Prostate gland (tissue), 2 donors: ENCODE data around the gene TNFRSF12A.

Source experiments
- CTCF ChIP-seq, 4 experiments: fragments of 200-600 bp in 2 of 4; fragments of 450-650 bp in 2 of 4; sonication (generic) in 2 of 4; IDR thresholded peaks; 1 replicate in 3 of 4; 2 replicates in 1 of 4; pipeline ENCODE4 v1.5.1; 2016 to 2019; ENCODE audit warnings: antibody characterized with exemption in 4 of 4, mild to moderate bottlenecking in 2 of 4, moderate library complexity in 2 of 4
- POLR2A ChIP-seq: fragments of 450-650 bp; IDR thresholded peaks from one replicate; pipeline ENCODE4 v1.6.1; 2016; ENCODE audit warnings: antibody characterized with exemption, mild to moderate bottlenecking
- POLR2AphosphoS5 ChIP-seq: sonication (generic); formaldehyde crosslinking; IDR thresholded peaks from one replicate; pipeline ENCODE4 v1.6.1; 2017; ENCODE audit warnings: antibody characterized with exemption

DNA sequence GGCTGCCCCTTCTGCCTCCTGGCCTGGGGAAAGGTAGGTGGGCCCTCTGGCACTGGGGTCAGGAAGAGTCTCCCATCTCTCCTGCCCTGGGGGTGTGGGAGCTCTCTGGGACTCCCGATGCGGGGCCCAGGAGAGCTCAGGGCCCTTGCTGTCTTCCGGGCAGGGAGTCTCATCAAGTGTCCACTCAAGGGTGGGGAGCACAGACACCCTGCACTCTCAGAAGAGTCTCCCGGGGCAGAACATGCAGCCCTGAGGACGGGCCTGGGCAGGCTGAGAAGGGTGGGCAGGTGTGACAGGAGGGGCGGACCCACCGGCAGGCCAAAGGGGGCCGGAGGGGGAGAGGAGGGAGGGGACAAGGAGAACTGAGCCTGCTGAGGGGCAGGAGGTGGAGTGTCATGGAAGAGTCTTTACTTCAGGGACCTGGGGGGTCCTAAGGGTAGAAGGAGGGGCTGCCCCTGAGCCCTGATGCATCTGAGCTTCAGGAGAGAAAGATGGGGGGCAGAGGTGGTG is 31.5 kb upstream of the TNFRSF12A start:
- TF ChIP-seq CTCF (IDR thresholded peaks at IDR 0.05) (no peak), POLR2A (no peak), POLR2AphosphoS5 (no peak)
